Breast epithelium (tissue), 3 donors: Measurements from ENCODE around the gene SACS.

ENCODE experiments used
- POLR2A ChIP-seq: fragments of 450-650 bp; IDR thresholded peaks from one replicate; pipeline ENCODE4 v1.6.1; 2016; ENCODE audit warnings: antibody characterized with exemption, mild to moderate bottlenecking, moderate library complexity
- TF ChIP-seq, protein P1 (sequence below), 3 donors: fragments of 450-650 bp; IDR thresholded peaks; one replicate each; pipeline ENCODE4 v1.5.1; 2016 to 2017; ENCODE audit warnings: antibody characterized with exemption in 3 of 3, mild to moderate bottlenecking in 3 of 3, moderate library complexity in 3 of 3

DNA sequence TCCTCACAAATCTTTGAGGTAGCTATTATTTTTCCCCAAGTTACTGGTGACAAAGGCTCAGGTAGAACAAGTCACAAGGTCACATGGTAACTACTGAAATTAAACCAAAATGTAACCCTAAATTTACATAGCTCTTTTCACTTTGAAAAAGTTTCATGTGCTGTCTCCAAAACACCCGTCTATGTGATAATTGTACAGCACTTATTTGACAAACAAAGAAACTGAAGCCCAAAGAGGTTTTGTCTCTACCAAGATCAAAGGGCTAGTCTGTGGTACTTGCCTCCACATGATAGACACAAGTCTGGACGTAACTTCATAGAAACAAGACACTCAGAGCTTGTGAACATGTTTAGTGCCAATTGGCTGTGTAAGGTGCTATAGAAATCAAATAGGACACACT lies 108.3 kb downstream of the SACS start:
- no peak for TF ChIP-seq POLR2A
- TF ChIP-seq, protein P1, sequence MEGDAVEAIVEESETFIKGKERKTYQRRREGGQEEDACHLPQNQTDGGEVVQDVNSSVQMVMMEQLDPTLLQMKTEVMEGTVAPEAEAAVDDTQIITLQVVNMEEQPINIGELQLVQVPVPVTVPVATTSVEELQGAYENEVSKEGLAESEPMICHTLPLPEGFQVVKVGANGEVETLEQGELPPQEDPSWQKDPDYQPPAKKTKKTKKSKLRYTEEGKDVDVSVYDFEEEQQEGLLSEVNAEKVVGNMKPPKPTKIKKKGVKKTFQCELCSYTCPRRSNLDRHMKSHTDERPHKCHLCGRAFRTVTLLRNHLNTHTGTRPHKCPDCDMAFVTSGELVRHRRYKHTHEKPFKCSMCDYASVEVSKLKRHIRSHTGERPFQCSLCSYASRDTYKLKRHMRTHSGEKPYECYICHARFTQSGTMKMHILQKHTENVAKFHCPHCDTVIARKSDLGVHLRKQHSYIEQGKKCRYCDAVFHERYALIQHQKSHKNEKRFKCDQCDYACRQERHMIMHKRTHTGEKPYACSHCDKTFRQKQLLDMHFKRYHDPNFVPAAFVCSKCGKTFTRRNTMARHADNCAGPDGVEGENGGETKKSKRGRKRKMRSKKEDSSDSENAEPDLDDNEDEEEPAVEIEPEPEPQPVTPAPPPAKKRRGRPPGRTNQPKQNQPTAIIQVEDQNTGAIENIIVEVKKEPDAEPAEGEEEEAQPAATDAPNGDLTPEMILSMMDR (IDR thresholded peaks at IDR 0.05), result no peak
